ENCODE results near the gene RSBN1. TPM values are rescaled to one million over a fixed set of nuclear protein-coding genes. Genes with fewer than 3 reads are reported as not detected.

Gene RSBN1
- total and polyA plus RNA-seq, 9 of the 15 experiments (the other 6 are each of a cell fraction or from before 2014, with no cell fraction given), result 4.5 to 24.3 (median 13.0) TPM

- Histone ChIP-seq H3K27ac (ENCODE audit: extremely low read depth, low read depth, low read length) (no peak overlapping the region), H3K9ac (ENCODE audit: insufficient read depth in 1 of 2, low read depth in 2 of 2, low read length in 2 of 2) (no peak overlapping the region), H3K9me3 (replicated peaks; ENCODE audit: control insufficient read depth, insufficient read depth, low read depth, low read length) (no peaks in the 10 kb centered on the region), H3K4me2 (ENCODE audit: insufficient read depth, low read length) (no peak overlapping the region), H3K9me1 (ENCODE audit: control insufficient read depth, insufficient read depth, low read length) (peaks cover 5% of the 10 kb centered on the region), H4K20me1 (replicated peaks; ENCODE audit: control insufficient read depth, insufficient read depth, low read length) (peaks cover 11% of the 10 kb centered on the region), H3K79me2 (ENCODE audit: control insufficient read depth, insufficient read depth, low read length) (peaks cover 100% of the 10 kb centered on the region), H2AFZ (ENCODE audit: low read depth, low read length) (no peak overlapping the region), H3K4me1 (replicated peaks in 1 of 2; ENCODE audit: control insufficient read depth in 2 of 2, insufficient read depth in 2 of 2, low read length in 2 of 2) (peaks cover 21 to 31% of the 10 kb centered on the region in 2 experiments), H3K27me3 (ENCODE audit: control insufficient read depth in 2 of 2, insufficient read depth in 2 of 2, low read length in 2 of 2) (no peaks in the 10 kb centered on the region), H3K36me3 (ENCODE audit: control insufficient read depth, insufficient read depth, low read length) (peaks cover 20% of the 10 kb centered on the region), H3K4me3 (no peak overlapping the region)
- FAIRE-seq (no peak), DNase-seq (ENCODE audit: extremely low read depth in 1 of 4, low spot score in 3 of 4) (peak in 1 of 4 experiments; percentile 64), ATAC-seq (peak; percentile 20; the same call in 2 of the 3 replicates)
- BruUV-seq (replicated peaks), result no TSS peak
- intact Hi-C loops (cut with micrococcal nuclease), result no loop called here
- in situ Hi-C loops (cut with MboI), result no loop called here
- WGBS (ENCODE audit: insufficient coverage, low coverage, missing lambda C conversion rate), result 41% methylated on average over 3 of the region's 3 CpGs
- ChIA-PET POLR2A (interaction anchor here (1.5 to 1.8 kb wide), 4 partner anchors 10 to 11 kb away, joined by 4 to 8 read pairs (median 6); partner anchors contain the start of gene RSBN1), CTCF (ENCODE audit: low intra/inter-chr PET ratio) (no interaction called here)
- TF ChIP-seq TCF3 (CRISPR knock-in tag; IDR thresholded peaks at IDR 0.05), result peak; percentile 26; the same call in 1 of the 2 replicates
- peak; percentile 62 for TF ChIP-seq TEAD4 (IDR thresholded peaks at IDR 0.05; ENCODE audit: low read length)
- TF ChIP-seq TEAD4 (CRISPR knock-in tag; IDR thresholded peaks at IDR 0.05; ENCODE audit: borderline replicate concordance), result no peak
- peak; percentile 54; the same call in 1 of the 2 replicates for TF ChIP-seq EHMT2 (IDR thresholded peaks at IDR 0.05)
- TF ChIP-seq ZC3H8 (IDR thresholded peaks at IDR 0.05), result no peak
- no peak for TF ChIP-seq NFE2 (IDR thresholded peaks at IDR 0.05; ENCODE audit: low read depth)
- TF ChIP-seq TAL1 (IDR thresholded peaks at IDR 0.05), result peak; percentile 8; the same call in 1 of the 2 replicates
- TF ChIP-seq TCF7 (IDR thresholded peaks at IDR 0.05; ENCODE audit: borderline replicate concordance), result no peak
- no peak for TF ChIP-seq UBTF (IDR thresholded peaks at IDR 0.05; ENCODE audit: borderline replicate concordance in 1 of 2, low read depth in 2 of 2, low read length in 2 of 2)
- TF ChIP-seq ZKSCAN8 (CRISPR knock-in tag; IDR thresholded peaks at IDR 0.05), result no peak
- TF ChIP-seq ARNT (IDR thresholded peaks at IDR 0.05), result peak in 1 of 2 experiments; percentile 64; a peak in 1 of 4 replicates
- TF ChIP-seq ZNF707 (CRISPR knock-in tag; conservative IDR thresholded peaks at IDR 0.05), result no peak
- peak; percentile 12; the same call in 1 of the 2 replicates for TF ChIP-seq JUND (IDR thresholded peaks at IDR 0.05; ENCODE audit: borderline replicate concordance, low read depth, low read length)
- TF ChIP-seq JUND (tag; IDR thresholded peaks at IDR 0.05; ENCODE audit: borderline replicate concordance, low read depth, low read length), result no peak
- peak in 1 of 2 experiments; percentile 10; a peak in 1 of 4 replicates for TF ChIP-seq RCOR1 (IDR thresholded peaks at IDR 0.05; ENCODE audit: borderline replicate concordance in 1 of 2, low read depth in 2 of 2, low read length in 2 of 2)
- no peak for TF ChIP-seq BRD4 (IDR thresholded peaks at IDR 0.05)
- peak; percentile 57 for TF ChIP-seq CBFA2T2 (conservative IDR thresholded peaks at IDR 0.05)
- peak; percentile 49; the same call in 1 of the 2 replicates for TF ChIP-seq ARID1B (IDR thresholded peaks at IDR 0.05)
- no peak for TF ChIP-seq NR1H2 (CRISPR knock-in tag; IDR thresholded peaks at IDR 0.05)
- TF ChIP-seq CBFA2T3 (IDR thresholded peaks at IDR 0.05), result peak; percentile 74
- no peak for TF ChIP-seq ZNF311 (CRISPR knock-in tag; IDR thresholded peaks at IDR 0.05)
- TF ChIP-seq ZEB2 (IDR thresholded peaks at IDR 0.05), result peak; percentile 13; the same call in 1 of the 2 replicates
Measured at GRCh38 chr1:113802367-113803007, 9.8 kb downstream of the RSBN1 start.
